ENCODE measurements around the gene LOXL1. TPM values are rescaled to one million over a fixed set of nuclear protein-coding genes. Genes with fewer than 3 reads are reported as not detected.

LOXL1 gene
- polyA plus RNA-seq, 1 donor (not counting 4 experiments of a cell fraction or from before 2014, with no cell fraction given) = 8.8 TPM

- DNase-seq (ENCODE audit: low read depth, low spot score) (no peak), FAIRE-seq (no peak)
- no peaks in the 10 kb centered on the region for H3K9me1 ChIP-seq (ENCODE audit: control insufficient read depth, extremely low read depth, insufficient read depth, low read length)
- no peak for TF ChIP-seq EZH2 (IDR thresholded peaks at IDR 0.05; ENCODE audit: low read length)
- TF ChIP-seq, protein P1, sequence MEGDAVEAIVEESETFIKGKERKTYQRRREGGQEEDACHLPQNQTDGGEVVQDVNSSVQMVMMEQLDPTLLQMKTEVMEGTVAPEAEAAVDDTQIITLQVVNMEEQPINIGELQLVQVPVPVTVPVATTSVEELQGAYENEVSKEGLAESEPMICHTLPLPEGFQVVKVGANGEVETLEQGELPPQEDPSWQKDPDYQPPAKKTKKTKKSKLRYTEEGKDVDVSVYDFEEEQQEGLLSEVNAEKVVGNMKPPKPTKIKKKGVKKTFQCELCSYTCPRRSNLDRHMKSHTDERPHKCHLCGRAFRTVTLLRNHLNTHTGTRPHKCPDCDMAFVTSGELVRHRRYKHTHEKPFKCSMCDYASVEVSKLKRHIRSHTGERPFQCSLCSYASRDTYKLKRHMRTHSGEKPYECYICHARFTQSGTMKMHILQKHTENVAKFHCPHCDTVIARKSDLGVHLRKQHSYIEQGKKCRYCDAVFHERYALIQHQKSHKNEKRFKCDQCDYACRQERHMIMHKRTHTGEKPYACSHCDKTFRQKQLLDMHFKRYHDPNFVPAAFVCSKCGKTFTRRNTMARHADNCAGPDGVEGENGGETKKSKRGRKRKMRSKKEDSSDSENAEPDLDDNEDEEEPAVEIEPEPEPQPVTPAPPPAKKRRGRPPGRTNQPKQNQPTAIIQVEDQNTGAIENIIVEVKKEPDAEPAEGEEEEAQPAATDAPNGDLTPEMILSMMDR (optimal IDR thresholded peaks at IDR 0.05 in 1 of 3, IDR thresholded peaks at IDR 0.05 in 1 of 3, conservative IDR thresholded peaks at IDR 0.05 in 1 of 3; ENCODE audit: extremely low read depth in 1 of 3, insufficient read depth in 2 of 3, low read length in 3 of 3) = no peak
- no peak overlapping the region for H3K27ac ChIP-seq (ENCODE audit: control insufficient read depth, insufficient read depth, low read length)
- H3K4me2 ChIP-seq (ENCODE audit: control insufficient read depth, extremely low read depth, insufficient read depth, low read depth, low read length) = no peak overlapping the region
- H3K36me3 ChIP-seq (ENCODE audit: control insufficient read depth in 2 of 2, extremely low read depth in 1 of 2, insufficient read depth in 2 of 2, low read length in 2 of 2) = peaks cover 0 to 3% of the 10 kb centered on the region in 2 experiments
- no peaks in the 10 kb centered on the region for H3K27me3 ChIP-seq (ENCODE audit: control insufficient read depth, extremely low read depth, insufficient read depth, low read length)
- peaks cover 14% of the 10 kb centered on the region for H3K4me1 ChIP-seq (ENCODE audit: control insufficient read depth, extremely low read depth, insufficient read depth, low read length)
- dilution Hi-C loops (cut with MboI; ENCODE audit: extremely low pct_ligation_motif_present, low sequenced_read_pairs) = no loop called here
- no peak overlapping the region for H2AFZ ChIP-seq (ENCODE audit: control insufficient read depth, low read length)
- no peak overlapping the region for H3K9ac ChIP-seq (ENCODE audit: control insufficient read depth, extremely low read depth, insufficient read depth, low read length)
- no peaks in the 10 kb centered on the region for H3K79me2 ChIP-seq (ENCODE audit: control insufficient read depth, insufficient read depth, low read length)
- no peak overlapping the region for H3K4me3 ChIP-seq (ENCODE audit: control insufficient read depth in 2 of 3, extremely low read depth in 1 of 3, insufficient read depth in 2 of 3, low read depth in 1 of 3, low read length in 3 of 3)
- H3K9me3 ChIP-seq (ENCODE audit: control insufficient read depth, low read depth, low read length) = no peaks in the 10 kb centered on the region
- no peaks in the 10 kb centered on the region for H4K20me1 ChIP-seq (ENCODE audit: control insufficient read depth, extremely low read depth, insufficient read depth, low read length)
Observed at GRCh38 chr15:73945130-73945508, 18.9 kb downstream of the LOXL1 start.

- no peaks in the 10 kb centered on the region for H3K9me3 ChIP-seq (ENCODE audit: control insufficient read depth, low read depth, low read length)
- no peak overlapping the region for H2AFZ ChIP-seq (ENCODE audit: control insufficient read depth, low read length)
- H3K9ac ChIP-seq (ENCODE audit: control insufficient read depth, extremely low read depth, insufficient read depth, low read length) = no peak overlapping the region
- no peak overlapping the region for H3K4me2 ChIP-seq (ENCODE audit: control insufficient read depth, extremely low read depth, insufficient read depth, low read depth, low read length)
- H3K4me3 ChIP-seq (ENCODE audit: control insufficient read depth in 2 of 3, extremely low read depth in 1 of 3, insufficient read depth in 2 of 3, low read depth in 1 of 3, low read length in 3 of 3) = no peak overlapping the region
- no peaks in the 10 kb centered on the region for H3K79me2 ChIP-seq (ENCODE audit: control insufficient read depth, insufficient read depth, low read length)
- H3K9me1 ChIP-seq (ENCODE audit: control insufficient read depth, extremely low read depth, insufficient read depth, low read length) = no peaks in the 10 kb centered on the region
- H3K4me1 ChIP-seq (ENCODE audit: control insufficient read depth, extremely low read depth, insufficient read depth, low read length) = peaks cover 10% of the 10 kb centered on the region
- FAIRE-seq (no peak), DNase-seq (ENCODE audit: low read depth, low spot score) (no peak)
- dilution Hi-C loops (cut with MboI; ENCODE audit: extremely low pct_ligation_motif_present, low sequenced_read_pairs) = no loop called here
- H3K27ac ChIP-seq (ENCODE audit: control insufficient read depth, insufficient read depth, low read length) = no peak overlapping the region
- H4K20me1 ChIP-seq (ENCODE audit: control insufficient read depth, extremely low read depth, insufficient read depth, low read length) = no peaks in the 10 kb centered on the region
- H3K36me3 ChIP-seq (ENCODE audit: control insufficient read depth in 2 of 2, extremely low read depth in 1 of 2, insufficient read depth in 2 of 2, low read length in 2 of 2) = peaks cover 0 to 3% of the 10 kb centered on the region in 2 experiments
- TF ChIP-seq EZH2 (IDR thresholded peaks at IDR 0.05; ENCODE audit: low read length) = no peak
- TF ChIP-seq, protein P1 (optimal IDR thresholded peaks at IDR 0.05 in 1 of 3, IDR thresholded peaks at IDR 0.05 in 1 of 3, conservative IDR thresholded peaks at IDR 0.05 in 1 of 3; ENCODE audit: extremely low read depth in 1 of 3, insufficient read depth in 2 of 3, low read length in 3 of 3) = no peak
- no peaks in the 10 kb centered on the region for H3K27me3 ChIP-seq (ENCODE audit: control insufficient read depth, extremely low read depth, insufficient read depth, low read length)
Observed at GRCh38 chr15:73946046-73946721, 19.9 kb downstream of the LOXL1 start.

Measured in keratinocyte (primary cell).